Suppressor macrophage treated with lipopolysaccharide for 4 hours (primary cell): ENCODE data around the gene HAVCR2.
"Not testable (repeated sequence)": the region's sequence is repeated elsewhere in the genome, so short reads cannot be mapped to it uniquely, and the experiment has no call there.

ENCODE experiments used
- DNase-seq: peaks from one replicate; pipeline ENCODE4 v3.0.0-alpha.2; 2020

HAVCR2 gene

GRCh38 chr5:157088342-157088990, 20.4 kb downstream of the HAVCR2 start:
- DNase-seq, result no peak

- DNase-seq, result no peak
Measured at GRCh38 chr5:157086751-157087359, 22.0 kb downstream of the HAVCR2 start.

GRCh38 chr5:157085930-157086329, 22.9 kb downstream of the HAVCR2 start:
- DNase-seq, result no peak

- no peak for DNase-seq
Measured at GRCh38 chr5:157080286-157080685, 28.6 kb downstream of the HAVCR2 start.

GRCh38 chr5:157076558-157076957, 32.3 kb downstream of the HAVCR2 start:
- peak; percentile 28 for DNase-seq

GRCh38 chr5:157072508-157072907, 36.3 kb downstream of the HAVCR2 start:
- DNase-seq, result no peak

GRCh38 chr5:157069949-157070348, 38.9 kb downstream of the HAVCR2 start:
- DNase-seq, result no peak

GRCh38 chr5:157068785-157069184, 40.1 kb downstream of the HAVCR2 start:
- no peak for DNase-seq

GRCh38 chr5:157068339-157068738, 40.5 kb downstream of the HAVCR2 start:
- no peak for DNase-seq

GRCh38 chr5:157067005-157067404, 41.8 kb downstream of the HAVCR2 start:
- DNase-seq, result no peak

- no peak for DNase-seq
Measured at GRCh38 chr5:157066080-157066479, 42.8 kb downstream of the HAVCR2 start.

GRCh38 chr5:157063776-157064430, 44.9 kb downstream of the HAVCR2 start:
- DNase-seq, result no peak

- DNase-seq, result no peak
Measured at GRCh38 chr5:157059891-157060290, 49.0 kb downstream of the HAVCR2 start.

- DNase-seq, result no peak
Measured at GRCh38 chr5:157059093-157059539, 49.7 kb downstream of the HAVCR2 start, which contains the start of gene HAVCR1. Gene HAVCR1 (minus strand): TSS chr5:157059116. CDS start chr5:157057943, 1,173 bp downstream.

- DNase-seq, result no peak
Measured at GRCh38 chr5:157057459-157058370, 51.1 kb downstream of the HAVCR2 start.

- not testable (repeated sequence) for DNase-seq
Measured at GRCh38 chr5:157056848-157057247, 52.0 kb downstream of the HAVCR2 start.

GRCh38 chr5:157051604-157052245, 57.1 kb downstream of the HAVCR2 start:
- no peak for DNase-seq

GRCh38 chr5:157050050-157050449, 58.8 kb downstream of the HAVCR2 start:
- DNase-seq, result no peak

GRCh38 chr5:157049605-157050004, 59.2 kb downstream of the HAVCR2 start:
- no peak for DNase-seq

GRCh38 chr5:157047898-157048297, 60.9 kb downstream of the HAVCR2 start:
- no peak for DNase-seq

- not testable (repeated sequence) for DNase-seq
Measured at GRCh38 chr5:157047016-157047415, 61.8 kb downstream of the HAVCR2 start.

GRCh38 chr5:157046041-157046440, 62.8 kb downstream of the HAVCR2 start:
- DNase-seq, result no peak
